Trophoblast cell (in vitro differentiated cells and primary cell): ENCODE results near the gene VPS13C.

Source experiments
- DNase-seq, 2 donors: peaks; one replicate each; pipeline ENCODE4 v3.0.0-alpha.2; 2016
- H2AFZ ChIP-seq: 2 replicates; pipeline ENCODE4 v1.6.1; 2013; ENCODE audit warnings: low read length, moderate library complexity, mild to moderate bottlenecking; ENCODE audit not compliant: insufficient read depth, poor library complexity
- H2AK5ac ChIP-seq: 2 replicates; pipeline ENCODE4 v1.6.1; 2013; ENCODE audit warnings: mild to moderate bottlenecking, low read length
- H2BK120ac ChIP-seq: 2 replicates; pipeline ENCODE4 v1.6.1; 2013; ENCODE audit warnings: low read length, mild to moderate bottlenecking, moderate library complexity; ENCODE audit not compliant: insufficient read depth, poor library complexity
- H2BK12ac ChIP-seq: 2 replicates; pipeline ENCODE4 v1.6.1; 2013; ENCODE audit warnings: mild to moderate bottlenecking, low read length, moderate library complexity
- H2BK5ac ChIP-seq: 2 replicates; pipeline ENCODE4 v1.6.1; 2013; ENCODE audit warnings: low read length, low read depth, moderate library complexity, mild to moderate bottlenecking; ENCODE audit not compliant: poor library complexity
- H3K14ac ChIP-seq: 2 replicates; pipeline ENCODE4 v1.6.1; 2013; ENCODE audit warnings: mild to moderate bottlenecking, low read length
- H3K18ac ChIP-seq: 2 replicates; pipeline ENCODE4 v1.6.1; 2013; ENCODE audit warnings: mild to moderate bottlenecking, low read length
- H3K23ac ChIP-seq: 2 replicates; pipeline ENCODE4 v1.6.1; 2013; ENCODE audit warnings: low read length
- H3K27ac ChIP-seq: 2 replicates; pipeline ENCODE4 v1.5.1; 2013; ENCODE audit warnings: low read depth, mild to moderate bottlenecking, inconsistent platforms, low read length, moderate library complexity
- H3K27me3 ChIP-seq: 2 replicates; pipeline ENCODE4 v1.6.1; 2013; ENCODE audit warnings: inconsistent platforms, mild to moderate bottlenecking, low read length, moderate library complexity; ENCODE audit not compliant: insufficient read depth
- H3K36me3 ChIP-seq, 2 experiments: 1 replicate in 1 of 2; 2 replicates in 1 of 2; pipeline ENCODE4 v1.6.1; 2013; ENCODE audit warnings: low read length in 2 of 2, mild to moderate bottlenecking in 2 of 2, moderate library complexity in 1 of 2; ENCODE audit not compliant: insufficient read depth in 2 of 2, control insufficient read depth in 1 of 2
- H3K4ac ChIP-seq: 2 replicates; pipeline ENCODE4 v1.6.1; 2013; ENCODE audit warnings: low read depth, mild to moderate bottlenecking, low read length, moderate library complexity
- H3K4me1 ChIP-seq, 2 experiments: 1 replicate in 1 of 2; 2 replicates in 1 of 2; pipeline ENCODE4 v1.6.1; 2013; ENCODE audit warnings: low read length in 2 of 2, mild to moderate bottlenecking in 2 of 2, moderate library complexity in 1 of 2; ENCODE audit not compliant: insufficient read depth in 2 of 2, control insufficient read depth in 1 of 2
- H3K4me2 ChIP-seq: 2 replicates; pipeline ENCODE4 v1.6.1; 2013; ENCODE audit warnings: inconsistent platforms, mild to moderate bottlenecking, low read length, moderate library complexity
- H3K4me3 ChIP-seq: 2 replicates; pipeline ENCODE4 v1.5.1; 2013; ENCODE audit warnings: mild to moderate bottlenecking, low read depth, low read length, inconsistent platforms
- H3K79me1 ChIP-seq: one replicate; pipeline ENCODE4 v1.6.1; 2013; ENCODE audit warnings: low read length
- H3K79me2 ChIP-seq: 2 replicates; pipeline ENCODE4 v1.6.1; 2013; ENCODE audit warnings: low read length, mild to moderate bottlenecking; ENCODE audit not compliant: control insufficient read depth, insufficient read depth, poor library complexity
- H3K9ac ChIP-seq: 2 replicates; pipeline ENCODE4 v1.6.1; 2013; ENCODE audit warnings: mild to moderate bottlenecking, low read length
- H3K9me3 ChIP-seq: 2 replicates; pipeline ENCODE4 v1.6.1; 2013; ENCODE audit warnings: low read depth, mild to moderate bottlenecking, control low read depth, inconsistent platforms, low read length; ENCODE audit not compliant: insufficient read depth
- H4K12ac ChIP-seq: 2 replicates; pipeline ENCODE4 v1.6.1; 2013; ENCODE audit warnings: low read depth, mild to moderate bottlenecking, low read length, moderate library complexity
- H4K8ac ChIP-seq: 2 replicates; pipeline ENCODE4 v1.6.1; 2013; ENCODE audit warnings: low read depth, mild to moderate bottlenecking, low read length, moderate library complexity
- H4K91ac ChIP-seq: one replicate; pipeline ENCODE4 v1.6.1; 2013; ENCODE audit warnings: low read depth, mild to moderate bottlenecking, low read length, moderate library complexity
- WGBS: extraction: QIAGEN DNeasy Blood & Tissue Kit; methylation state at CpG from one replicate; pipeline ENCODE4 v1.1.7; 2013; ENCODE audit warnings: missing lambda C conversion rate; ENCODE audit not compliant: insufficient read length, insufficient coverage; ENCODE audit errors: extremely low coverage; 5-methylcytosine and 5-hydroxymethylcytosine counted together

The VPS13C gene

DNA sequence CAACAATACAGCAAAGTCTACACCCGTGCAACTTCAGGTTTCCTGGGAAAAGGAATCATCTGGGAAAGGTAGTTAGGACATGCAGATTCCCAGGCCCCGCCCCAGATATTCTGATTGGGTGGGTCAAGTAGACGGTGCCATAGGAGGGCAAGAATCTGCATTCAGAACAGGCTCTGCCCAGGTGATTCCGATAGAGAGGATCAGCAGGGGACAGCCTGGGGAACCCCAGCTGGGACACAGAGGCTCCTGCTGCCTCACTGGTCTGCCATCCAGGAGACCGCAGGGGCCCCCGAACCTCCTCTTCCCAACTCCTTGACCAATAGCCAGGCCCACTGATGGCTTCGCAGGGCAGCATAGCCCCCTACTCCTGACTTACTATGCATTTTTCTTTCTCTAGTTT is 243.4 kb downstream of the VPS13C start:
- Histone ChIP-seq H3K14ac (no peak overlapping the region), H3K23ac (no peak overlapping the region), H2AFZ (no peak overlapping the region), H2BK12ac (no peak overlapping the region), H2AK5ac (no peak overlapping the region), H4K8ac (no peak overlapping the region), H3K9ac (no peak overlapping the region), H3K4ac (no peak overlapping the region), H4K91ac (no peak overlapping the region), H2BK120ac (no peak overlapping the region), H3K4me3 (no peak overlapping the region), H3K27ac (no peak overlapping the region), H3K27me3 (peaks cover 3% of the 10 kb centered on the region), H3K9me3 (no peaks in the 10 kb centered on the region), H3K79me1 (no peaks in the 10 kb centered on the region), H3K4me1 (no peaks in the 10 kb centered on the region), H3K18ac (no peak overlapping the region), H3K36me3 (no peaks in the 10 kb centered on the region), H2BK5ac (no peak overlapping the region), H4K12ac (no peak overlapping the region), H3K79me2 (no peaks in the 10 kb centered on the region), H3K4me2 (no peak overlapping the region)
- DNase-seq: no peak
- whole genome bisulfite sequencing: no CpG with 5 or more reads among the region's 7 CpGs

DNA sequence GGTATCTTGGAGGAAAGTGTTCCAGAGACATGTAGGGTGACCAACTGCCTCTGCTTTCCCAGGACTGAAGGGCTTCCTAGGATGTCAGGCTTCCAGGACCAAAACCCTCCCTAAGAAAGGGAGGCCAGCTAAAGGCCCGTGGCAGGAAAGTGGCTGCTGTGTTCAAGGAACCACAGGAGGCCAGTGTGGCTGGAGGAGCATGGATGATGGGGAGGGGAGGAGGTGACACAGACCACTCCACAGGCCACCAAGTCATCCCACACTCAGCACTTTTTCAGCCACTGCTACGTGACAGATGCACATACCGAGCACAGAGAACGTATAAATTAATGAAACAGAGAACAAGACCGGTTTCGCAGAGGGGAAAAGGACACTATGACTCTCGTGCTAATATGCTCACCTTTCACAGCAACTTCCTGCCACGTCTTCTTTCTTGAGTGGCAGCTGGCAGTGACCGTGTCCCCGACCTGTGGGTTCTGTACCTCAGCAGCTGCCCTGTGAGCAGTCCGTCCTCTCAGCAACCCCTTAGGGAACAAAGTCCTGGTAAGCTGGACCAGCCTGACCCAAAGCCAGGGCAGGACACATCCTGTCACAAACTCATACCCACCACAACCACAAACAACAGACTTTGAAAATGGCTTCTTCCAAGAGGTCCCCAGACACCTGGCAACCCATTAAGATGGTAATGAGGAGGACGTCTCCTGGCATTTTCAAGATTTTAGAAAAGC is 244.7 kb downstream of the VPS13C start:
- Histone ChIP-seq H3K4me3 (no peak overlapping the region), H3K23ac (no peak overlapping the region), H3K27ac (no peak overlapping the region), H2AFZ (no peak overlapping the region), H4K91ac (no peak overlapping the region), H2AK5ac (no peak overlapping the region), H3K4me1 (no peaks in the 10 kb centered on the region), H3K79me2 (no peaks in the 10 kb centered on the region), H2BK5ac (no peak overlapping the region), H3K9me3 (no peaks in the 10 kb centered on the region), H2BK12ac (no peak overlapping the region), H3K4ac (no peak overlapping the region), H3K18ac (no peak overlapping the region), H3K4me2 (no peak overlapping the region), H3K9ac (no peak overlapping the region), H3K36me3 (no peaks in the 10 kb centered on the region), H3K79me1 (no peaks in the 10 kb centered on the region), H3K14ac (no peak overlapping the region), H4K8ac (no peak overlapping the region), H2BK120ac (no peak overlapping the region), H3K27me3 (peaks cover under 1% of the 10 kb centered on the region), H4K12ac (no peak overlapping the region)
- no peak for DNase-seq
- WGBS: no CpG with 5 or more reads among the region's 12 CpGs

DNA sequence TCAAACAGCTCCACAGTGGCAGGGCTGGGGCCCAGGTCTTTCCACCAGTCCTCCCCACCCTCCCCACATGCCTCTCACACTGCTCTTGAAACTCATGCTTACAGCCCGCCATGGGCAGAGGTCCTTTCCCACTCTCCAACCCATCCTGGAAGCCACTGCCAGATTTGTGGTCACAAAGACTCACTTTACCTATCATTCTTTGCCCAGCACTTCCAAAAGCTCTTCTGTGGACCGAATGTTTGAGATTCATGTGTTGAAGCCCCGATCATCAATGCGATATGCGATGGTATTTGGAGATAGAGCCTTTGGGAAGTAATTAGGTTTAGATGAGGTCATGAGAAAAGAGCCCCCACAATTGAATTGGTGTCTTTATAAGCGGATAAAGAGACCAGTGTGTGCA is 247.8 kb downstream of the VPS13C start:
- H3K79me1 ChIP-seq: no peaks in the 10 kb centered on the region
- H4K8ac ChIP-seq: no peak overlapping the region
- no peak overlapping the region for H4K91ac ChIP-seq
- H4K12ac ChIP-seq: no peak overlapping the region
- DNase-seq: no peak
- H3K27me3 ChIP-seq: no peaks in the 10 kb centered on the region
- H3K9me3 ChIP-seq: no peaks in the 10 kb centered on the region
- H3K9ac ChIP-seq: no peak overlapping the region
- H3K4me1 ChIP-seq: no peaks in the 10 kb centered on the region
- no peak overlapping the region for H3K4ac ChIP-seq
- H3K23ac ChIP-seq: no peak overlapping the region
- H3K4me3 ChIP-seq: no peak overlapping the region
- H3K27ac ChIP-seq: no peak overlapping the region
- H2BK12ac ChIP-seq: no peak overlapping the region
- H3K14ac ChIP-seq: no peak overlapping the region
- no peak overlapping the region for H3K4me2 ChIP-seq
- no peak overlapping the region for H3K18ac ChIP-seq
- no peak overlapping the region for H2AK5ac ChIP-seq
- no peaks in the 10 kb centered on the region for H3K36me3 ChIP-seq
- no CpG with 5 or more reads among the region's 6 CpGs for WGBS
- no peak overlapping the region for H2BK5ac ChIP-seq
- H2BK120ac ChIP-seq: no peak overlapping the region
- H3K79me2 ChIP-seq: no peaks in the 10 kb centered on the region
- no peak overlapping the region for H2AFZ ChIP-seq

GRCh38 chr15:61811952-61812351 is 248.3 kb downstream of the VPS13C start:
- Histone ChIP-seq H2BK120ac (no peak overlapping the region), H2AFZ (no peak overlapping the region), H3K4me1 (no peaks in the 10 kb centered on the region), H3K4me2 (no peak overlapping the region), H3K27me3 (no peaks in the 10 kb centered on the region), H4K12ac (no peak overlapping the region), H3K9ac (no peak overlapping the region), H4K8ac (no peak overlapping the region), H2AK5ac (no peak overlapping the region), H3K18ac (no peak overlapping the region), H3K36me3 (no peaks in the 10 kb centered on the region), H3K79me2 (no peaks in the 10 kb centered on the region), H3K23ac (no peak overlapping the region), H3K4me3 (no peak overlapping the region), H3K27ac (no peak overlapping the region), H4K91ac (no peak overlapping the region), H2BK5ac (no peak overlapping the region), H3K14ac (no peak overlapping the region), H2BK12ac (no peak overlapping the region), H3K79me1 (no peaks in the 10 kb centered on the region), H3K9me3 (no peaks in the 10 kb centered on the region), H3K4ac (no peak overlapping the region)
- no CpG with 5 or more reads among the region's 8 CpGs for WGBS
- DNase-seq: no peak
